Activated gamma-delta T cell (primary cell): ENCODE measurements around the gene CDK8.
"Not testable (repeated sequence)": the region's sequence is repeated elsewhere in the genome, so short reads cannot be mapped to it uniquely, and the experiment has no call there.

Experiments
- DNase-seq: peaks from one replicate; lab custom pipeline; 2025; lab: John Stamatoyannopoulos, UW

The CDK8 gene

GRCh38 chr13:26316095-26316494 is 62.2 kb downstream of the CDK8 start:
- DNase-seq, result not testable (repeated sequence)

GRCh38 chr13:26320766-26321165 is 66.8 kb downstream of the CDK8 start:
- no peak for DNase-seq

DNA sequence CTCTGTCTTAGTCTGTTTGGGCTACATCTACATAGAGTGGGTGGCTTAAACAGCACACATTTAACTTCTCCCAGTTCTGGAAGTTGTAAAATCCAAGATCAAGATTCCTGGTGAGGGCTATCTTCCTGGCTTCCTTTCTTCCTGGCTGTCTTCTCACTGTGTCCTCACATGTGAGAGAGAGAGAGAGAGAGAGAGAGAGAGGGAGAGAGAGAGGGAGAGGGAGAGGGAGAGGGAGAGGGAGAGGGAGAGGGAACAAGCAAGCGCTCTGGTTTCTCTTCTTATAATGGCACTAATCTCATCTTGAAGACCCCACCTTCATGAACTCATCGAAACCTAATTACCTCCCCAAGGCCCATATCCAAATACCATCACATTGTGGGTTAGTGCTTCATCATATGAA is 69.2 kb downstream of the CDK8 start:
- no peak for DNase-seq

GRCh38 chr13:26323764-26324163 is 69.8 kb downstream of the CDK8 start:
- no peak for DNase-seq

DNA sequence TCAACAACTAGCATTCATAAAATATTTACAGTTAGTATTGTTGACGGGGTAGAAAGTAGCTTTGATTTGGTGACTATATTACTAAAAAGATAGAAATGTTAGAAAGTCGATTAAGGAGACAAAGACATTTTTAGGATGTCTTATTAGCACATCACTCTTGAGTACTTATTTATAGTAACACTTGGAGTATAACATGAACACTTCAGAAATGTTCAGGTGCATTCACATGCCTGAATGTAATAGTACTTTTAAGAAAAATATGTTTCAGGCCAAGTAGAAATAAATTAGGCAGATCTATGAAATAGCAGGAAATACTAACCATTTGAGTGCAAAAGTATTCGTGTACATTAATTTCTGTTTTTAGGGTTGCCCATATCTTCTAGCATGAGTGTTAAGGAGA is 70.4 kb downstream of the CDK8 start:
- DNase-seq, result no peak

GRCh38 chr13:26324867-26325266 is 70.9 kb downstream of the CDK8 start:
- DNase-seq, result no peak

DNA sequence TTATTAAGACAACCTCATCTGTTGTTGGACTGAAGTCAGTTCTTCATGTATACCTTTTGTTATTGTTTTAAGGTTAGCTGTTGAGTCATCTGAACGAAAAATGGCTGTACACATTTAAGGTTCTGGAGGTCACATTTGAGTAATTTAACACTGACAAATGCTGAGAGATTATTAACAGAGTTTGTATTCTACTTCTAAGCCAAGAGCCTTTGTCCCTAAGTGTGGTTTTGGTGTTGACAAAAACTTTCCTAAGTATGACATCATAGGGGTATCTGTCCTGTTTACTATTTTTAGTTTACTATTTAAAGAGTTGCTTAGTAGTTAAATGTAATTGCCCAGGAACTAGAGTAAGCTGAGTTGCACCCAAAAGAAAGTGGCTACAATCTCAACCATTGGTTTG is 71.9 kb downstream of the CDK8 start:
- no peak for DNase-seq

- no peak for DNase-seq
Measured at GRCh38 chr13:26326562-26326961, 72.6 kb downstream of the CDK8 start.

GRCh38 chr13:26327940-26328725 is 74.2 kb downstream of the CDK8 start:
- DNase-seq, result no peak

DNA sequence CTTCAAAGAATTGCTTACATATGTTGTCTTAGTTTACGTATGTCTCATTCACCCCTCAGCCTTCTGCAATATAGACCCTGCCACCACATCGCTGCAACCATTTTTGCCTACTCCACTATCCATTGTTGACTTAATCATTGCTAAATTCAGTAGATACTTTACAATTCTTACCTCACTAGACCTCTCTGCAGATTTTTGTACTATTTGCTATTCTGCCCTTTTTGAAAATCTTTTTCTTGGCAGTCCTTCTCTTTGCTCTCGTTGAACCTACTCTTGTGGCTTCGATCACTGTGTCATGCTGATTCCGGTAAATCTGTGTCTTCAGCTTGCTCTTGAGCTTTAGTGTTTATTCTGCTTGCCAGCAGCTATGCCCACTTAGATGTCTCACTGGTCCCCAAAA is 81.2 kb downstream of the CDK8 start:
- no peak for DNase-seq

DNA sequence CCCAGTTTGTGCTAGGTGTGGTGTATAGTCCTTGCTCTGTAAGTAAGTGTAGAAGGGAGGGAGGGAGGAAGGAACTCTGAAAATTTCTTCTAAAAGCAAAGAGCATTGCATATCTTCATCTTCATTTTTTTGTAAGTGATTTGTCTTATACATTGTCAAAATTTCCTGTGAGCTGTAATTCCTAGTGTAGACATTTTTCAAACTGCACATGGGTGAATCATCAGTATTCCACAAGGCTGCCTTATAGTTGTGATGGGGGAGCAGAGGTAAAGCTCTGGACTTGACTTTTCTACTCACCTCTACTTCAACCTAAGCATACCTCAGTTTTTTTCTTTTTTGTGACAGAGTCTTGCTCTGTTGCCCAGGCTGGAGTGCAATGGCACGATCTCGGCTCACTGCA is 86.9 kb downstream of the CDK8 start:
- DNase-seq, result no peak

- no peak for DNase-seq
Measured at GRCh38 chr13:26342898-26343297, 89.0 kb downstream of the CDK8 start.

DNA sequence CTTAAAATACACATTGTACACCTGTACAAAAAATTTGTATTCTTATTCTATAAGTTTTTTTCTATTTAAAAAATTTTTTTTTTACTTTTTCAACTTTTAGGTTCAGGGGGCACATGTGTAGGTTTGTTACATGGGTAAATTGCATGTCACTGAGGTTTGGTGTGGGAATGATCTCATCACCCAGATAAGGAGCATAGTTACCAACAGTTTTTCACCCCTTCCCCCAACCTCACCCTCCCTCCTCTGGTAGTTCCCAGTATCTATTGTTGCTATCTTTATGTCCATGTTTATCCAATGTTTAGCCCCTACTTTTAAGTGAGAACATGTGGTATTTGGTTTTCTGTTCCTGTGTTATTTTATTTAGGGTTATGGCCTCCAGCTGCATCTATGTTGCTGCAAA is 89.9 kb downstream of the CDK8 start:
- DNase-seq, result no peak

GRCh38 chr13:26344980-26345379 is 91.1 kb downstream of the CDK8 start:
- DNase-seq, result no peak

DNA sequence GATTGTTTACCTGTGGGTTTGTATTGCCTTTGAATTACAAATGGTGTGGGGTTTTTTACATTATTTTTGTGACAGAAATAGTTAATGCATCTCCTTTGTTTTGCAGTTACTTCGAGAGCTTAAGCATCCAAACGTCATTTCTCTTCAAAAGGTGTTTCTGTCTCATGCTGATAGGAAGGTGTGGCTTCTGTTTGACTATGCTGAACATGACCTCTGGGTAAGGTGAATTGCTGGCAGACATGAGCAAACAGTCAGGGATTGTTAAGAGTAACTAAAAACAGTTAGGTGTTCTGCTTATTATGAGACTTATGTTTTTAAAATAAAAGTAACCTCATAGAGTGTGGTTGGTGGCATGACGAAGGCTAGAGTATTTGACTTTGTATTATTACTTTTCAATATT is 95.0 kb downstream of the CDK8 start:
- no peak for DNase-seq

- DNase-seq, result no peak
Measured at GRCh38 chr13:26362261-26362660, 108.3 kb downstream of the CDK8 start.

- DNase-seq, result no peak
Measured at GRCh38 chr13:26370553-26370952, 116.6 kb downstream of the CDK8 start.

GRCh38 chr13:26372747-26373146 is 118.8 kb downstream of the CDK8 start:
- no peak for DNase-seq

DNA sequence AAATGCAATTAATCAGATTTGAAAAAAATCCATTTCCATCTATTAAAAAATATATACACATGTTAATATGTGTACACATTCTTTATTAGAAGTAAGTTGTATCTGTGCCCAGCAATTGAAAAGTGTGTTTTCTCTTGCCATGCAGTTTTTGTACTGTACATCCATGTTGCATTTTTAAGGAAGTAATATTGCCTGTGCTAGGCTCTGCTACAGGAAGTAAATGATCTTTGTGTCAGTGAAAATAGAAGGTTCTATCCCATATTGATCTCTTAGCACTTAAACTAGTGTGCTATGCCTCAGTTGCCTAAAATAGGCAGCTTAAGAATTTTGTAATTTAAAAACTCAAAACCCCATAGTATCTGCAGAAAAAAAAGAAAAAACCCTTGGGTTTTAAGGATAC is 122.5 kb downstream of the CDK8 start:
- no peak for DNase-seq

DNA sequence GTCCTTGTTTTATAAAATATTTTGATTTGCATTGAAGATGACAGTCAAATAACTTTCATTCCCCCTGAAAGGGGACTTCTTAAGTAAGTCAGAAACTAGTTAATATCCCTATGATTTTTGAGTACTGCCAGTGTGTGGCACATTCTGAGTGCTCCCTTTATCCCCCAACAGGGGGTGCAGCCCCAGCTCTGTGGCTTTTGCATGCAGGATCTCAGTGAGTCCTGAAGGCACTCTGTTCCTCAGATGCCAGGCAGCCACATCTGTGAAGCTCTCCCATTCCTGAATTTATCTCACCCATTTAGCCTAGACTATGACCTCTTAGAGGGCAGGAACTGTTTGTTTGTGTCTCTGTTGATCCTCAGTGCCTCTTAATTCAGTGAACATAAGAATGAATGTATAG is 123.1 kb downstream of the CDK8 start:
- no peak for DNase-seq

DNA sequence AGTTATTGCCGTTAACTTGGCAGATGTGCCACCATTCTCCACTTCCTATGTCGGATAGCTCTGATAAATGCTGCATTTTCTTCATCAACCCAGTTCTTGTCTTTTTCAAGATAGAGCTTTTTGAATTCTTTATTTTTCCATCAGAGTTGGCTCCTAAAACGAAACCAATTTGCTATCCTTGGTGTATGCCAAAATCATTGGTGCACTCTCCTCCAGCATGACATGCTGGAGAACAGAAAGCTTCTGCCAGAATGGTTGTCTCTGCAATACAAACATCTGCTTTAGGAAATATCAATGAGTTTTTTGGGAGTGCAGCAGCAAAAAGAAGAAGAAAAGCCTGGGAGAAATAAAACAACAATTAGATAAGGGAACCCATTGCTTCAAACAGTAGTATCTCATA is 124.2 kb downstream of the CDK8 start:
- DNase-seq, result no peak

DNA sequence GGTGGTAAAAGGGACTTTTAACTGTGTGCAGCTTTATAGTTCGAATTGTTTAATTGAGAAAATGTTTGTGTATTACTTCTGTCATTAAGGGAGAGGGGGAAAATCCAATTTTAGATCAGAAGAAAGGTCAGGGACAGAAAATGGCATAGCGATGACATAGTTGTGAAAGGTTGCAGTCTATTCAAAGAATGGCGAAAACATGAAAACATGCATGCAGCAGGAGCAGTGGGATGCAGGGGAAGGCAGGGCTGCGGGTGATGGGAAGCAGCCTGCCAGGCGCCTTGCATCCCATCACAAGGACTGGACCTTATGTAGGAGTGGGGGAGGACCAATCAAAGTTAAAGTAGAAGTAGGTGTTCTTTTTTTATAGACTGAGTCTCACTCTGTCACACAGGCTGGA is 125.9 kb downstream of the CDK8 start:
- no peak for DNase-seq

- no peak for DNase-seq
Measured at GRCh38 chr13:26380930-26381329, 127.0 kb downstream of the CDK8 start.

GRCh38 chr13:26382366-26382765 is 128.4 kb downstream of the CDK8 start:
- DNase-seq, result no peak
